ENCODE data around the gene POLQ.

- no peak for TF ChIP-seq CTCF (conservative IDR thresholded peaks at IDR 0.05 in 1 of 2, IDR thresholded peaks at IDR 0.05 in 1 of 2; ENCODE audit: extremely low read depth in 1 of 2, insufficient read depth in 1 of 2, low read depth in 1 of 2, low read length in 2 of 2)
- TF ChIP-seq EZH2 (IDR thresholded peaks at IDR 0.05; ENCODE audit: borderline replicate concordance, low read length): no peak
These were observed 40.5 kb downstream of the POLQ start for GRCh38 chr3:121505256-121505655.

Data from mammary epithelial cell (primary cell).